Upper lobe of left lung (tissue), 4 donors: ENCODE data around the gene DRAM2.

Experiments
- CTCF ChIP-seq, 6 experiments: fragments of 450-650 bp in 4 of 6; fragments of 200-600 bp in 2 of 6; sonication (generic) in 2 of 6; IDR thresholded peaks; one replicate each; pipeline ENCODE4 v1.5.1; 2016 to 2019; ENCODE audit warnings: antibody characterized with exemption in 6 of 6
- POLR2AphosphoS5 ChIP-seq, 2 donors: sonication (generic); formaldehyde crosslinking; IDR thresholded peaks; one replicate each; pipeline ENCODE4 v1.5.1; 2017; ENCODE audit warnings: antibody characterized with exemption in 2 of 2

- no peak for TF ChIP-seq CTCF (IDR thresholded peaks at IDR 0.05)
- no peak for TF ChIP-seq POLR2AphosphoS5 (IDR thresholded peaks at IDR 0.05)
These were observed 44.8 kb upstream of the DRAM2 start for GRCh38 chr1:111184663-111185062.
